K562 (cell line): ENCODE data around the gene PHLDB1. TPM values are rescaled to one million over a fixed set of nuclear protein-coding genes. Genes with fewer than 3 reads are reported as not detected.
A peak's percentile ranks its signal among the peaks of the same experiment; 100 is the strongest.

Experiments used
- ATAC-seq: fragments of 200-7000 bp; cut with Tn5 transposase; 3 replicates; pipeline ENCODE4 v1.9.1; 2020; ENCODE audit warnings: moderate library complexity
- BruUV-seq: library from RNA; stranded (reverse); fragments of 400-500 nt; replicated peaks from 2 replicates; lab custom pipeline; 2021; lab: Mats Ljungman, UMichigan
- CTCF ChIA-PET: fragments of 300-600 bp; formaldehyde crosslinking; extraction: SDS; loops from one replicate; lab custom pipeline; 2021; ENCODE audit warnings: low intra/inter-chr PET ratio; lab: Yijun Ruan, JAX
- POLR2A ChIA-PET: fragments of 300-600, 350-650 bp; sonication (Branson Sonifier 250); formaldehyde crosslinking; extraction: SDS; loops from one replicate; lab custom pipeline; 2021; ENCODE audit warnings: antibody characterized with exemption, inconsistent platforms; lab: Yijun Ruan, JAX
- DNase-seq, 4 experiments: peaks; one replicate each; pipeline versions ENCODE4 v3.0.0 to v3.0.0-alpha.2; 2011 to 2018; ENCODE audit warnings: low spot score in 3 of 4, mixed read lengths in 3 of 4; ENCODE audit errors: extremely low read depth in 1 of 4
- FAIRE-seq: peaks from 2 replicates; lab custom pipeline; 2011; peaks lifted over from hg19 to GRCh38; lab: Jason Lieb, UNC
- H2AFZ ChIP-seq: 2 replicates; pipeline ENCODE4 v1.6.0; 2011; ENCODE audit warnings: low read depth, low read length, control low read depth, inconsistent platforms
- H3K27ac ChIP-seq: fragments of 200-600 bp; 3 replicates; pipeline ENCODE4 v1.8.0; 2011; ENCODE audit warnings: low read depth, mild to moderate bottlenecking, control low read depth, inconsistent platforms, low read length, moderate library complexity, mixed read lengths; ENCODE audit errors: extremely low read depth
- H3K27me3 ChIP-seq, 2 experiments: fragments of 300-600 bp in 1 of 2; 2 replicates in 1 of 2; 3 replicates in 1 of 2; pipeline versions ENCODE4 v1.6.0 to v1.8.0; 2011; ENCODE audit warnings: inconsistent platforms in 2 of 2, low read length in 2 of 2, mild to moderate bottlenecking in 1 of 2, mixed read lengths in 1 of 2, moderate library complexity in 1 of 2; ENCODE audit not compliant: control insufficient read depth in 2 of 2, insufficient read depth in 2 of 2
- H3K36me3 ChIP-seq: fragments of 300-600 bp; 3 replicates; pipeline ENCODE4 v1.8.0; 2011; ENCODE audit warnings: mild to moderate bottlenecking, low read length, inconsistent platforms; ENCODE audit not compliant: control insufficient read depth, insufficient read depth
- H3K4me1 ChIP-seq, 2 experiments: fragments of 200-600 bp in 1 of 2; replicated peaks in 1 of 2; 2 replicates in 1 of 2; 3 replicates in 1 of 2; pipeline versions ENCODE4 v1.5.1 to v1.8.0; 2011; ENCODE audit warnings: inconsistent platforms in 2 of 2, low read length in 2 of 2, mild to moderate bottlenecking in 1 of 2, mixed read lengths in 1 of 2, moderate library complexity in 1 of 2; ENCODE audit not compliant: control insufficient read depth in 2 of 2, insufficient read depth in 2 of 2
- H3K4me2 ChIP-seq: 2 replicates; pipeline ENCODE4 v1.6.1; 2011; ENCODE audit warnings: low read length, control low read depth, inconsistent platforms, mixed read lengths; ENCODE audit not compliant: insufficient read depth
- H3K4me3 ChIP-seq: fragments of 200-600 bp; sonication (generic), shearing (Covaris generic); 2 replicates; pipeline ENCODE4 v1.5.1; 2016; ENCODE audit warnings: control low read depth, inconsistent platforms
- H3K79me2 ChIP-seq: fragments of 200-600 bp; 3 replicates; pipeline ENCODE4 v1.8.0; 2011; ENCODE audit warnings: low read length, inconsistent platforms; ENCODE audit not compliant: control insufficient read depth, insufficient read depth
- H3K9ac ChIP-seq, 2 experiments: 2 replicates each; pipeline versions ENCODE4 v1.6.0 to v1.6.1; 2011; ENCODE audit warnings: low read depth in 2 of 2, low read length in 2 of 2, control low read depth in 1 of 2, inconsistent platforms in 1 of 2, mild to moderate bottlenecking in 1 of 2, mixed read lengths in 1 of 2; ENCODE audit not compliant: insufficient read depth in 1 of 2
- H3K9me1 ChIP-seq: one replicate; pipeline ENCODE4 v1.6.0; 2011; ENCODE audit warnings: inconsistent platforms, mild to moderate bottlenecking, low read length, moderate library complexity; ENCODE audit not compliant: control insufficient read depth, insufficient read depth
- H3K9me3 ChIP-seq: replicated peaks from 2 replicates; pipeline ENCODE4 v1.5.1; 2011; ENCODE audit warnings: low read depth, low read length, inconsistent platforms; ENCODE audit not compliant: control insufficient read depth, insufficient read depth
- H4K20me1 ChIP-seq: replicated peaks from 2 replicates; pipeline ENCODE4 v1.6.1; 2011; ENCODE audit warnings: low read length, inconsistent platforms, mixed read lengths; ENCODE audit not compliant: control insufficient read depth, insufficient read depth
- BACH1 ChIP-seq: fragments of 200-800 bp; sonication (Bioruptor generic); IDR thresholded peaks from 2 replicates; pipeline ENCODE4 v1.6.1; 2016; ENCODE audit warnings: missing genetic modification characterization, missing compliant biosample characterization
- COPS2 ChIP-seq: fragments of 450-650 bp; conservative IDR thresholded peaks from 2 replicates; pipeline ENCODE4 v1.6.1; 2016; ENCODE audit warnings: mild to moderate bottlenecking, moderate library complexity
- ESRRB ChIP-seq: fragments of 250-450 bp; sonication (Bioruptor Pico); IDR thresholded peaks from 2 replicates; pipeline ENCODE4 v1.5.0; 2020; ENCODE audit warnings: mild to moderate bottlenecking, moderate library complexity, borderline replicate concordance
- HES1 ChIP-seq: fragments of 450-650 bp; IDR thresholded peaks from 2 replicates; pipeline ENCODE4 v1.6.1; 2016; ENCODE audit warnings: low read depth, mild to moderate bottlenecking, moderate library complexity
- MAZ ChIP-seq, 2 experiments: fragments of 450-650 bp in 1 of 2; sonication (generic) in 1 of 2; formaldehyde crosslinking; IDR thresholded peaks in 1 of 2; conservative IDR thresholded peaks in 1 of 2; 2 replicates each; pipeline versions ENCODE4 v1.4.0 to v1.5.0; 2020; ENCODE audit warnings: mild to moderate bottlenecking in 1 of 2, missing genetic modification reagents in 1 of 2
- RB1 ChIP-seq: fragments of 450-650 bp; IDR thresholded peaks from 2 replicates; pipeline ENCODE4 v1.6.1; 2017; ENCODE audit warnings: low read depth, mild to moderate bottlenecking
- TCF7 ChIP-seq: sonication (generic); IDR thresholded peaks from 2 replicates; pipeline ENCODE4 v1.6.1; 2016; ENCODE audit warnings: antibody characterized with exemption, borderline replicate concordance
- ZBTB8A ChIP-seq: fragments of 450-650 bp; IDR thresholded peaks from 2 replicates; pipeline ENCODE4 v1.6.1; 2018; ENCODE audit warnings: mild to moderate bottlenecking, moderate library complexity; ENCODE audit not compliant: partially characterized antibody
- ZNF407 ChIP-seq: fragments of 450-650 bp; IDR thresholded peaks from 2 replicates; pipeline ENCODE4 v1.6.1; 2016; ENCODE audit warnings: low read depth
- WGBS: fragments of 100-300 bp; shearing (Covaris generic); methylation state at CpG from one replicate; pipeline ENCODE4 v1.1.6; 2016; ENCODE audit warnings: low coverage, mixed read lengths; ENCODE audit not compliant: insufficient coverage; ENCODE audit errors: missing lambda C conversion rate; 5-methylcytosine and 5-hydroxymethylcytosine counted together
- in situ Hi-C: fragments of 300-500 bp; cut with MboI; formaldehyde crosslinking; loops from 4 replicates; pipeline ENCODE4 v1.15.0; 2018; ENCODE audit warnings: inconsistent platforms, mixed read lengths
- intact Hi-C: fragments of 100-400 bp; cut with micrococcal nuclease; formaldehyde crosslinking; loops from 2 replicates; pipeline ENCODE4 v1.14.2; 2022
- polyA plus RNA-seq, 8 experiments: library from polyadenylated mRNA; depleted of rRNA in 4 of 8; stranded (reverse) in 5 of 8; unstranded in 3 of 8; fragments of >200 nt; fragmentation: Nextera tagmentation in 2 of 8; fragmentation: Illumina TruSeq in 1 of 8; extraction: Ambion mirVana in 2 of 8; extraction: Trizol in 1 of 8; gene quantifications; 2 replicates each; pipeline versions ENCODE4 v1.2.1 to v1.2.3, GENCODE V29; 2011 to 2014; ENCODE audit warnings: inconsistent platforms in 1 of 8, missing spikeins in 1 of 8
- total RNA-seq, 7 experiments: library from RNA; depleted of rRNA in 6 of 7; stranded (reverse); fragments of >200 nt in 6 of 7; fragmentation: Illumina TruSeq in 2 of 7; extraction: Trizol in 2 of 7; gene quantifications; 2 replicates each; pipeline versions ENCODE4 v1.2.1 to v1.2.3, GENCODE V29; 2011 to 2021; ENCODE audit warnings: low replicate concordance in 1 of 7

The PHLDB1 gene
- total and polyA plus RNA-seq, 9 of the 15 experiments (the other 6 are each of a cell fraction or from before 2014, with no cell fraction given): 2.0 to 28.7 (median 16.2) TPM

- Histone ChIP-seq H3K9ac (peak overlapping the region in 1 of 2 experiments; percentile 65; a peak in 1 of 4 replicates), H3K4me3 (no peak overlapping the region), H3K9me3 (no peaks in the 10 kb centered on the region), H3K27ac (no peak overlapping the region), H3K4me1 (peaks cover 0 to 32% of the 10 kb centered on the region in 2 experiments; a peak in 2 of 5 replicates), H2AFZ (peak overlapping the region; percentile 79), H3K79me2 (no peaks in the 10 kb centered on the region), H3K27me3 (no peaks in the 10 kb centered on the region), H3K36me3 (peaks cover 5% of the 10 kb centered on the region; the same call in 2 of the 3 replicates), H4K20me1 (no peaks in the 10 kb centered on the region), H3K9me1 (peaks cover 9% of the 10 kb centered on the region), H3K4me2 (peak overlapping the region; percentile 19; the same call in 1 of the 2 replicates)
- ATAC-seq (peak; percentile 98), FAIRE-seq (peak; percentile 97), DNase-seq (peak; percentile 91 to 98 (median 96))
- CTCF ChIA-PET: interaction anchor here (0.5 to 4.4 kb wide), 10 partner anchors 13 to 698 kb away, joined by 3 to 40 read pairs (median 4); partner anchors contain the start of gene UPK2
- intact Hi-C loops (loop anchor here (1.0 to 10.0 kb wide), 4 partner anchors 13 to 295 kb away; partner anchors contain the start of gene UPK2), in situ Hi-C loops (no loop called here)
- POLR2A ChIA-PET: interaction anchor here (0.6 to 1.5 kb wide), 2 partner anchors 51 to 80 kb away, joined by 3 to 5 read pairs; no protein-coding TSS in a partner anchor
- BruUV-seq: no TSS peak
- 22% methylated on average over 25 of the region's 26 CpGs for WGBS
- TF ChIP-seq MAZ (CRISPR knock-in tag; conservative IDR thresholded peaks at IDR 0.05 in 1 of 2, IDR thresholded peaks at IDR 0.05 in 1 of 2) (peak; percentile 30 to 91; a peak in 3 of 4 replicates), RB1 (peak; percentile 83), ESRRB (CRISPR knock-in tag) (no peak), COPS2 (no peak), ZNF407 (no peak), ZBTB8A (no peak), TCF7 (no peak), BACH1 (no peak), HES1 (no peak)
Measured at GRCh38 chr11:118659314-118659952, 52.0 kb downstream of the PHLDB1 start.
